WI38 (cell line): Measurements from ENCODE around the gene TRIM66.

Experiments used
- H3K4me3 ChIP-seq: 2 replicates; pipeline ENCODE4 v1.5.1; 2011; ENCODE audit warnings: low read depth, mild to moderate bottlenecking, control low read depth, low read length
- TF ChIP-seq, protein P1 (sequence below): IDR thresholded peaks from 2 replicates; pipeline ENCODE4 v1.5.1; 2012; ENCODE audit warnings: low read depth, mild to moderate bottlenecking, control low read depth, low read length

Gene TRIM66, protein sequence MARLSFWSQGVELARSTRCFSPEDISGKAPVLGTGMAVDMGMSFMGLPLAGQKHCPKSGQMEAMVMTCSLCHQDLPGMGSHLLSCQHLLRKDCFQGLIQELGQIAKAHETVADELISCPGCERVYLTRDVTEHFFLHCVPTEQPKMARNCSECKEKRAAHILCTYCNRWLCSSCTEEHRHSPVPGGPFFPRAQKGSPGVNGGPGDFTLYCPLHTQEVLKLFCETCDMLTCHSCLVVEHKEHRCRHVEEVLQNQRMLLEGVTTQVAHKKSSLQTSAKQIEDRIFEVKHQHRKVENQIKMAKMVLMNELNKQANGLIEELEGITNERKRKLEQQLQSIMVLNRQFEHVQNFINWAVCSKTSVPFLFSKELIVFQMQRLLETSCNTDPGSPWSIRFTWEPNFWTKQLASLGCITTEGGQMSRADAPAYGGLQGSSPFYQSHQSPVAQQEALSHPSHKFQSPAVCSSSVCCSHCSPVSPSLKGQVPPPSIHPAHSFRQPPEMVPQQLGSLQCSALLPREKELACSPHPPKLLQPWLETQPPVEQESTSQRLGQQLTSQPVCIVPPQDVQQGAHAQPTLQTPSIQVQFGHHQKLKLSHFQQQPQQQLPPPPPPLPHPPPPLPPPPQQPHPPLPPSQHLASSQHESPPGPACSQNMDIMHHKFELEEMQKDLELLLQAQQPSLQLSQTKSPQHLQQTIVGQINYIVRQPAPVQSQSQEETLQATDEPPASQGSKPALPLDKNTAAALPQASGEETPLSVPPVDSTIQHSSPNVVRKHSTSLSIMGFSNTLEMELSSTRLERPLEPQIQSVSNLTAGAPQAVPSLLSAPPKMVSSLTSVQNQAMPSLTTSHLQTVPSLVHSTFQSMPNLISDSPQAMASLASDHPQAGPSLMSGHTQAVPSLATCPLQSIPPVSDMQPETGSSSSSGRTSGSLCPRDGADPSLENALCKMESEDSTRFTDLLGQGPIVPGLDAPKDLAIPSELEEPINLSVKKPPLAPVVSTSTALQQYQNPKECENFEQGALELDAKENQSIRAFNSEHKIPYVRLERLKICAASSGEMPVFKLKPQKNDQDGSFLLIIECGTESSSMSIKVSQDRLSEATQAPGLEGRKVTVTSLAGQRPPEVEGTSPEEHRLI (N-terminal part only)

DNA sequence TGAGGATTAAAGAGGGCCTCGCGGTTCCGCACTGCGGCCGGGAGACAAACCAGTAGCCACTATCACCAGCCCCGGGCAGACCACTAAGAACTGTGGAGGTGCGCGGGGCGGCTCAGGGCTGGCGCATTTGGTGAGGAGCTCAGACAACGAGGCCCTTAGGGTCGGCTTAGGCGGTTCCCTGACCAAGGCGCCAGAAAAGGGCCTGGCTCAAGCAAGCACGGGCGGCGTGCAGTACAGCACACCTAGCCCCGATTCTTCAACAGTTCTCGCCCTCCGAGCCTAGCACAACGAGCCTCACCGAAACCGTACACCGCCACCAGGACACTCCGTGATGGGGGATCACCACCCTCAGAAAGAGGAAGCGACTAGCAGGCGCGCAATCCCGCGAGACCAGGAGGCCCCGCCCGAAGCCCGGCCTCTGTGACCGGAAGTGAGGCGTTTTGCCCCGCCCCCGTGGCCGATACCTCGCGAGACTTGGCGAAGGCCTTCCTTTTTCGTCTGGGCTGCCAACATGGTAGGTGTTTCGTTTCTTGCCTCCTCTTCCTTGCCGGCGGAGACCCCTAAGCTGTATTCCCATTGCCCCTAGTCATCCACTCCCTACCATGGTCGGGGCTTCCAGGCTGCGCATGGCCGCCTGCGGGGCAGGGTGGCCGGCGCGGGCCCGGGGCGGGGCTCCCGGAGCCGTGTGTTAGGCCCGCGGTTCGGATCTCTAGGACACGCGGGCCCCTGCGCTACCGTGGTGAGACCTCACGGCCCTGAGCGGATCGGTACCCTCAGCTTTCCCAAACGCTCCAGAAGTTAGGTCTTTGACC, at the start of gene TRIM66, which contains the start of gene RPL27A:
Gene TRIM66 (minus strand): TSS at position 363 of the 812 bp plus-strand sequence. CDS start 10,391 bp downstream, outside the sequence.
Gene RPL27A (plus strand): TSS at position 490 of the 812 bp plus-strand sequence. CDS start 22 bp downstream, at position 512.
- TF ChIP-seq, protein P1, sequence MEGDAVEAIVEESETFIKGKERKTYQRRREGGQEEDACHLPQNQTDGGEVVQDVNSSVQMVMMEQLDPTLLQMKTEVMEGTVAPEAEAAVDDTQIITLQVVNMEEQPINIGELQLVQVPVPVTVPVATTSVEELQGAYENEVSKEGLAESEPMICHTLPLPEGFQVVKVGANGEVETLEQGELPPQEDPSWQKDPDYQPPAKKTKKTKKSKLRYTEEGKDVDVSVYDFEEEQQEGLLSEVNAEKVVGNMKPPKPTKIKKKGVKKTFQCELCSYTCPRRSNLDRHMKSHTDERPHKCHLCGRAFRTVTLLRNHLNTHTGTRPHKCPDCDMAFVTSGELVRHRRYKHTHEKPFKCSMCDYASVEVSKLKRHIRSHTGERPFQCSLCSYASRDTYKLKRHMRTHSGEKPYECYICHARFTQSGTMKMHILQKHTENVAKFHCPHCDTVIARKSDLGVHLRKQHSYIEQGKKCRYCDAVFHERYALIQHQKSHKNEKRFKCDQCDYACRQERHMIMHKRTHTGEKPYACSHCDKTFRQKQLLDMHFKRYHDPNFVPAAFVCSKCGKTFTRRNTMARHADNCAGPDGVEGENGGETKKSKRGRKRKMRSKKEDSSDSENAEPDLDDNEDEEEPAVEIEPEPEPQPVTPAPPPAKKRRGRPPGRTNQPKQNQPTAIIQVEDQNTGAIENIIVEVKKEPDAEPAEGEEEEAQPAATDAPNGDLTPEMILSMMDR, result no peak
- peak within 1 kb of the TSS; percentile 98 for H3K4me3 ChIP-seq

DNA sequence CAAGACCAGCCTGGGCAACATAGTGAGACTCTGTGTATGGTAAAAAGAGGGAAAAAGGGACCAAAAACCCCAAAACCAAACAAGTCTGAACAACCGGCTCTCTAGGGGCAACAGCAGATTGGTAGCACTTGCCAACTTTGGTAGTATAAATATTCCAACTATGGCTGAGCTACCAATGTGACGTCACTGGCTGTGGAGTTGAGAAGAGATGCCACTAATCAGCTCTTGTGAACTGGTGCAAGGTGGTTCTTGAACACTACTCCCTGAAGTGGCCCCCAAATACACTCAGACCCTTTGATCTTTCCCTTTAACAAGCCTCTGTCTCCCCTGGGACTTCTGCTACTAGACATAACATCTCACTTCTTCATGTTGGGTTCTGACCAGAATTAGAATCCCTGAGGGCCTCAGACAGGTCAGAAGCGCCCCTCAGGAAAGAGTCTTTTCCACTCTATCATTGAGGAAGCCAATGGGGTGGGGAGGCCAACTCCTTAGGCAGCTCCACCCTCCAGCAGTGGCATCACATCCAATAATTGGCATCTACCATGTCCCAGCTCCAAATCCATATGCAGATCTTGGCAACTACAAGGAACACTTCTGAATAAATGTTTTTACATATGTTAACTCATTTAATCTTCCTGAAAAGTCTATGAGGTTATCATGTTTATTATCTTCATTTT, 49.3 kb upstream of the TRIM66 start:
- no peak overlapping the region for H3K4me3 ChIP-seq
- TF ChIP-seq, protein P1, result no peak

DNA sequence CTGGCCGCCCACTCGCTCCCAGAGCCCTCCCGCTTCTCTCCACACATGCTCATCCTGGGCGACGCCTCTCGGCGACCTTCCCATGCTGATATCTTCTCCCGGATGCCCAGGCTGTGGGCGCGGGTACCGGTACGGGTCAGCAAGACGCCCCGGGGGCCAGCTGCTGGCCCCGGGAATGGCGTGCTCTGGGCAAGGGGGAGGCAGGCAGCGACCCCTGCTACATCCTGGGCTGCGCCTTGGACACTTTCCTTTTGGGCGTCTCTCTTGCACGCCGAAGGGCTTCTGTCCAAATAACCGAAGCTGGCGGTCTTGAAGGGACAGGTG, 48.2 kb upstream of the TRIM66 start:
- no peak overlapping the region for H3K4me3 ChIP-seq
- TF ChIP-seq, protein P1, result no peak

DNA sequence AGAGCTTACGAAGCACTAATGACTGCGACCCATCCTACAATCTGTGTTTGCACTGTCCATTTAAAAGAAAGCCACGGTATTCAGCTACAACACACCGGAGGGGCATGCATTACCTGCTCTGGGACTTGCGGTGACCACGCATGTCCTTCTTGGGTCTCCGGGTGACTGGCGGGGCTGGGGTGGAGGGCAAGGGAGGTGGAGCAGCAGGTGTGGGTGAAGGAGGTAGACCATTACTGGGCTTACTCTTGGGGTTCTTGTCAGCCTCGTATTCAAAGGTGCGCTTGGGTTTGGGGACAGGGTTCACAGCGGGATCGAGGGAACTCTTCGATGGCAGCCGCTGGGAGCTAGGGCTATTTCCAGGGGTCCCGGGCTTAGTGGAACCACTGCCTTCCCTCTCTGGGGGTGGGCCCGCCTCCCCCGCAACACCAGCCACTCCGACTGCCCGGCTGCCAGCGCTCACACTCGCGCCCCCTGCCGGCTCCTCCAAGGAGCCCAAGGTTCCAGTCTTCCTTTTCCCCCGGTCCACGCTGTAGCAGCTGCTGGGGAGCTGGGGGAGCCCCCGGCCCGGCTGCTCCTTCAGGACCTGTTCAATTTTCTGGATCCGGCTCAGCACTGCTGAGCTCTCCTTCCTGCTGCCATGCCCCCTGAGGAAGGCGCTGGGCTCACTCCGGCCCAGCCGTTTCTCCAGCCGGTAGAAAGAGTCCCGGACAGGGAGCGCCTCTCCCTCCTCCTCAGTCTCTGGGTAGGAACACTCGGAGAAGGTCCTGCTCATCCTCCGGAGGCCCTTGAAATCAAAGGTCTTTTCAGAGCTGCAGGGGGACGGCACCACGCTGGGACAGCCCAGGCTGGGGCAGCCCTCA, 47.6 kb upstream of the TRIM66 start:
- no peak overlapping the region for H3K4me3 ChIP-seq
- TF ChIP-seq, protein P1, result no peak

DNA sequence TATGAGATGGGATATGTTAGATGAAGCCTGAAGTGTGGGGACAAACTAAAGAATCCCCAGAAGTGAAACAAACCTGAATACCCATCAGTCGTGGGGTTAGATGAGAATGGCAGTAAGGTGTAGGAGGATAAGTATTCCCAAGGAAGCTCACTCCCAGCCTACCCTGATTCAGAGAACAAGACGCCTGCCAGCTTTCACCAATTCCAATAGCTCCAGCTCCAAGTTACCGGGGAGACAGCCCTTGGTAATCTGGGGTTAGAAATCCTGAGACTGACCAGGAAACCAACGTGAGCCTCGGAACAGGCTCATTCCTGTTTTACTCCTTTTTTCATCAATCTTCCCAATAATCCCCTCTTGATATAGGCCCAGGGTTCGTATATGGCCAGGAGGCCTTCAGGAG, 46.6 kb upstream of the TRIM66 start:
- H3K4me3 ChIP-seq, result no peak overlapping the region
- TF ChIP-seq, protein P1, result no peak

DNA sequence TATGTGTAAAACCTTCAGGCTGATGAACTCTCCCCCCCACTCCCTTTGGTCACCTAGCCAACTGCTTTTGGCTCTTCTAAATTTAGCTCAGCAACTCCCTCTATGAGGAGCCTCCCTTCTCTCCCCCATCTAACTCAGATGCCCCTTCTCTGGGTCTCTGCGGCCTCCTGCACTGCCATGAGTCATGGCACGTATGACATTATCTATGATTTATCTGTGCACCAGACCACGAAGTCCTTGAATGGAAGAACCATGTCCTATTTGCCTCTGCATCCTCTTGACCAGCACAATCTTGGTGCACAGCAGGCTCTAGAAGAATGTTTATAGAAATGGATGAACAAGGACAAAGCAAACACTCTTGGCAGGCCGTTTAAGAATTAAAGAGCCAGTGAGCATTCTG, 46.1 kb upstream of the TRIM66 start:
- TF ChIP-seq, protein P1, result no peak
- no peak overlapping the region for H3K4me3 ChIP-seq
